HTERT RPE-1 (cell line): ENCODE measurements around the gene GAST.
"Not testable (repeated sequence)": the region's sequence is repeated elsewhere in the genome, so short reads cannot be mapped to it uniquely, and the experiment has no call there.

Experiments used
- in situ Hi-C: fragments of 300-500 bp; cut with MboI; formaldehyde crosslinking; loops from 4 replicates; pipeline ENCODE4 v1.14.3; 2020; ENCODE audit warnings: low sequenced_read_pairs

GAST gene

GRCh38 chr17:41711669-41712400, at the start of gene GAST:
Gene GAST, plus strand, starts transcription at chr17:41712331. Its CDS starts 3,106 bp downstream, at chr17:41715437.
- in situ Hi-C loops: no loop called here

- in situ Hi-C loops: loop anchor here (25.0 kb wide), 1 partner anchor 101 kb away; the partner anchor contains the start of gene KRT9
Measured at GRCh38 chr17:41663451-41664171, 48.5 kb upstream of the GAST start.

GRCh38 chr17:41664172-41664457, 48.0 kb upstream of the GAST start:
- in situ Hi-C loops: loop anchor here (25.0 kb wide), 1 partner anchor 102 kb away; the partner anchor contains the start of gene KRT9

GRCh38 chr17:41664587-41665565, 47.3 kb upstream of the GAST start:
- in situ Hi-C loops: loop anchor here (25.0 kb wide), 1 partner anchor 103 kb away; the partner anchor contains the start of gene KRT9

- in situ Hi-C loops: loop anchor here (25.0 kb wide), 1 partner anchor 103 kb away; the partner anchor contains the start of gene KRT9
Measured at GRCh38 chr17:41665566-41666236, 46.4 kb upstream of the GAST start.

GRCh38 chr17:41666237-41666641, 45.9 kb upstream of the GAST start:
- in situ Hi-C loops: loop anchor here (25.0 kb wide), 1 partner anchor 104 kb away; the partner anchor contains the start of gene KRT9

- in situ Hi-C loops: loop anchor here (25.0 kb wide), 1 partner anchor 104 kb away; the partner anchor contains the start of gene KRT9
Measured at GRCh38 chr17:41666708-41667279, 45.3 kb upstream of the GAST start.

GRCh38 chr17:41667280-41668041, 44.7 kb upstream of the GAST start:
- in situ Hi-C loops: loop anchor here (25.0 kb wide), 1 partner anchor 105 kb away; the partner anchor contains the start of gene KRT9

- in situ Hi-C loops: loop anchor here (25.0 kb wide), 1 partner anchor 110 kb away; the partner anchor contains the start of gene KRT9
Measured at GRCh38 chr17:41672153-41672552, 40.0 kb upstream of the GAST start.

- in situ Hi-C loops: not testable (repeated sequence)
Measured at GRCh38 chr17:41675157-41676057, 36.7 kb upstream of the GAST start.

GRCh38 chr17:41676058-41676419, 36.1 kb upstream of the GAST start:
- in situ Hi-C loops: no loop called here

- in situ Hi-C loops: no loop called here
Measured at GRCh38 chr17:41678411-41678906, 33.7 kb upstream of the GAST start.

- in situ Hi-C loops: no loop called here
Measured at GRCh38 chr17:41678907-41679739, 33.0 kb upstream of the GAST start.

- in situ Hi-C loops: no loop called here
Measured at GRCh38 chr17:41679740-41680425, 32.2 kb upstream of the GAST start.

- in situ Hi-C loops: no loop called here
Measured at GRCh38 chr17:41680426-41681040, 31.6 kb upstream of the GAST start.

GRCh38 chr17:41681776-41682175, 30.4 kb upstream of the GAST start:
- in situ Hi-C loops: no loop called here
